ACC112 (cell line): ENCODE measurements around the gene FCER2.
A peak's percentile ranks its signal among the peaks of the same experiment; 100 is the strongest.

ENCODE experiments used
- H2AFZ ChIP-seq: fragments of 200-600 bp; sonication (generic); one replicate; pipeline ENCODE4 v1.6.0; 2017; ENCODE audit warnings: antibody characterized with exemption, low read length; ENCODE audit not compliant: unreplicated experiment
- H3K27ac ChIP-seq: fragments of 200-600 bp; sonication (generic); 2 replicates; pipeline ENCODE4 v1.5.1; 2014; ENCODE audit warnings: low read depth, mild to moderate bottlenecking, antibody characterized with exemption, low read length, moderate library complexity
- H3K27me3 ChIP-seq: fragments of 200-600 bp; sonication (generic); 2 replicates; pipeline ENCODE4 v1.6.1; 2014; ENCODE audit warnings: mild to moderate bottlenecking, antibody characterized with exemption, low read length, moderate library complexity, mixed read lengths; ENCODE audit not compliant: insufficient read depth
- H3K36me3 ChIP-seq: fragments of 200-600 bp; sonication (generic); 2 replicates; pipeline ENCODE4 v1.6.1; 2016; ENCODE audit warnings: mild to moderate bottlenecking, antibody characterized with exemption, low read length, moderate library complexity, mixed read lengths; ENCODE audit not compliant: insufficient read depth
- H3K4me1 ChIP-seq: fragments of 200-600 bp; sonication (generic); one replicate; pipeline ENCODE4 v1.6.1; 2016; ENCODE audit warnings: low read length, mixed read lengths; ENCODE audit not compliant: insufficient read depth, unreplicated experiment, control insufficient read depth
- H3K4me3 ChIP-seq: fragments of 200-600 bp; sonication (generic); 2 replicates; pipeline ENCODE4 v1.5.1; 2014; ENCODE audit warnings: mild to moderate bottlenecking, low read depth, low read length
- H3K79me2 ChIP-seq: fragments of 200-600 bp; sonication (generic); one replicate; pipeline ENCODE4 v1.6.0; 2016; ENCODE audit warnings: low read length; ENCODE audit not compliant: control insufficient read depth, unreplicated experiment, insufficient read depth

Gene FCER2

DNA sequence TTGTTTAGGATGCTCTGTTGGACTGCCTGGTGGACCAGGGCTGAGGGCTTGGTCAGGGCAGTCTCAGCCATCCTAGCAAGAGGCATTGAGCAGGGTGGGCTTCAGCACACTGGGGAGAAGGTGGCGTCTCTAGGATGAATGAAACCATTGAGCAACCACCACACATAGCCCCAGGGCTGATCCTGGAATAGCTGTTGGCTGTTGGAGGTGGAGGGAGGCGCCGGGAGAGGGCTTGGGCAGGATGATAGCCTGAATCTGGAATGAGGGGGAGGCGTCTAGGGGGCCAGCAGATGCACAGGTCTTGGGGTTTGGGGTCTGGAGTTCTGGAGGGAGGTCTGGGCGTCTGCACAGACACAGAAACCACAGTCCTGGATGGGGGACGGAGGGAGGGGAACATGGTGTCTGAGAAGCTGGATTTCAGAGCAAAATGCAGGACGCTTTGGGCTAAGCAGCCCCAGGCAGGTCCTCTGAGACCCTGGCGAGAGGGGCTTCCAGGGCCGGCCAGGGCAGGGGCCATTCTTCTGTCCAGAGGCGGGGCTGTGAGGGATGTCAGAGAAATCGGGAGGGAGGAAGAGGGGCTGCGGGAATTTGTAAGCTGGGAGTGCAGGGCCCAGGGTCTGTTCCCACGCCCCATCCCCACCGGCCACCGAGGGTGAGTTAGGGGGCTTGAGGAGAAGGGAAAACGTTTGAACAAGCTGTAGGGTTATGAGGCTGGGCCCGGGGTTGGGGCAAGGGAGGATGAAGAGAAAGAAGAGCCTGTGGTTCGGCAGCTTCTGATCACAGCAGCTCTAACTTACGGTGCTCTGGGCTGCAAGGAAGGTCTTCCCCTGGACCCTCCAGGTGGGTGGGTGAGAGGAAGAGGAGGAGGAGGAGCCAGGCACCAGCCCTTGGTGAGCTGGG lies 16.1 kb downstream of the FCER2 start:
- no peak overlapping the region for H3K4me3 ChIP-seq
- H3K79me2 ChIP-seq = peaks cover 9% of the 10 kb centered on the region
- no peaks in the 10 kb centered on the region for H3K4me1 ChIP-seq
- H2AFZ ChIP-seq = no peak overlapping the region
- H3K36me3 ChIP-seq = no peaks in the 10 kb centered on the region
- H3K27me3 ChIP-seq = no peaks in the 10 kb centered on the region
- no peak overlapping the region for H3K27ac ChIP-seq

DNA sequence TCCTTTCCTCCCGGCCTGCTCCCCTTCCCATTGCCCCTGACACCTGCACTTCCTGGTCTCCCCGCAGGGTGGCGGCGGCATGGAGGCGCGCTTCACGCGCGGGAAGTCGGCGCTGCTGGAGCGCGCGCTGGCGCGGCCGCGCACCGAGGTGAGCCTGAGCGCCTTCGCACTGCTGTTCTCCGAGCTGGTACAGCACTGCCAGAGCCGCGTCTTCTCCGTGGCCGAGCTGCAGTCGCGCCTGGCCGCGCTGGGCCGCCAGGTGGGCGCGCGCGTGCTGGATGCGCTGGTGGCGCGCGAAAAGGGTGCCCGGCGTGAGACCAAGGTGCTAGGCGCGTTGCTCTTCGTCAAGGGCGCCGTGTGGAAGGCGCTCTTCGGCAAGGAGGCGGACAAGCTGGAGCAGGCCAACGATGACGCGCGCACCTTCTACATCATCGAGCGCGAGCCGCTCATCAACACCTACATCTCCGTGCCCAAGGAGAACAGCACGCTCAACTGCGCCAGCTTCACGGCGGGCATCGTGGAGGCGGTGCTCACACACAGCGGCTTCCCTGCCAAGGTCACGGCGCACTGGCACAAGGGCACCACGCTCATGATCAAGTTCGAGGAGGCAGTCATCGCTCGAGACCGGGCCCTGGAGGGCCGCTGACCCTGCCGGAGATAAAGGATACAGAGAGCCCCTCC lies 19.6 kb downstream of the FCER2 start:
- Histone ChIP-seq H3K4me3 (peak overlapping the region; percentile 96), H3K4me1 (no peaks in the 10 kb centered on the region), H3K27ac (no peak overlapping the region), H2AFZ (no peak overlapping the region), H3K79me2 (peaks cover 10% of the 10 kb centered on the region), H3K36me3 (no peaks in the 10 kb centered on the region), H3K27me3 (no peaks in the 10 kb centered on the region)

DNA sequence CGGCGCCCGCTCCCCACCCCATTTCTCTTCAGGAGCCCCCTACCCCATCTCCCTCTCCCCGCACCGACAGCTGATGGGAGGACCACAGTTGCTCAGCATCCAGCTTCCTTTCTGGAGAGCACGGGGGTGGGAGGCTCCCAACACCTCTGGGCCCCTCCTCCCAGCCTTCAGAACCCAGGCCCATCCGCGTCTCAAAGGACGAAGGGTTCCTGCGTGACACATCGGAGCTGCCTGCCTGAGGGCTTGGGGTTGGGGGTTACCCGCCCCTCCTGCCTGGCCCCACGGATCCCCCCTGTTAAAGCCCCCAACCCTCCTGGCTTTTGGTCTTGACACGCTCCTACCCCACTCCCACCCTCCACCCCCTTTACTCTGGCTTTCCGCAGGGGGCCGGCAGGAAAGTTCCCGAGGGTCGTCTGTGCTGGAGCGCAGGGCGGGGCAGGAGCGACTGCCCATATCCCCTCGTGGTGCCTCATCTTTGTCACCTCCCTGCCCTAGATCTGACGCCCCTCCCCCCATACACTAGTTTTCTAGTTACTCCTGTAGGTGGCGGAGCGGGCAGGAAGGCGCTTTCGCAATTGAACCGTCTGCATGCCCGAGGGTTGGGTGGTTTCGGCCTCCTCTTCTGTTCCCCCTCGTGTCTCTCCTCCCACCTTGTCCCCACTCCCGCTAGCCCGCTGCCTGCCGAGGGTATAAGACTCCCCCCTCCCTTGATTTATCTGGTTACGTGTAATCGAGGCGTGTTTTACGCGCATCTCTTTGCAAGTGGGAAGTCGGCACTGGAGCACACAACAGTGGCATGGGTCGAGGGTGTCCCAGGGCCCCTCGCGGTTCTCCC lies 20.4 kb downstream of the FCER2 start:
- Histone ChIP-seq H3K36me3 (no peaks in the 10 kb centered on the region), H3K4me3 (peak overlapping the region; percentile 96), H3K27ac (no peak overlapping the region), H3K27me3 (0 out of 2 replicates have a peak, but pooled peaks cover 4% of the 10 kb centered on the region), H3K4me1 (no peaks in the 10 kb centered on the region), H3K79me2 (peaks cover 10% of the 10 kb centered on the region), H2AFZ (peak overlapping the region; percentile 62)

DNA sequence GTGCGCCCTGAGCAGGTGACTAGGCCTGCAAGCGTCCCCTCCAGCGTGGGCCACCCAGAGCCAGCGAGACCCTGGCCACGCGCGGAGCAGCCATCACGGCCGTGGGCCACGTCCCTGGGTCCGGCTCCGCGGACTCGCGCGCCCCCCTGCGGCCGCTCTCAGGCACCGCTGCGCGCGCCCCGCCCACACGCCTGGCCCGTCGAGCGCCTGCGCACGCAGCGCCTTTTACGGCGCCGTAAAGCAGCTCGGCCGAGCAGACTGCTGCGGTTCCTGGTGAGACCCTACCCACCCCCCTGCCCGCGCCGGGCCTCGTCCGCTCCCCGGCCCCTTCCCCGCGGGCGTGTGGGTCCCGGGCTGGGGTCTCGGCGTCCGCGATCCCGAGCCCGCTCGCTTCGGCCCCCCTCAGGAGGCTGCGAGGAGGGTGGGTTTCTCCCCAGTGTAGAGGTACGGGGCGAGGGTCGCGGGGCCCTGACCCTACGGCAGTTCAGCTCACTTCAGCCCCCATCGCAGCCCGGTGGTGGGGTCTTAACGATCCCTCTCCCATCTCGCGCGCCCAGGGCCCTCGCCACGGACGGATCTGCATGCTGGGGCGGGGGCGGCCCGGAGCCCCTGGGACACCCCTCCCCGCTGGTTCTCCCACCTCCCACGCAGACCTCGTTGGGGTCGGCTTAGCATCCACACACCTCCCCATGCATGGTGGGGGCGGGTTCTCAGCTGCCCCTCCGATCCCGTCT lies 21.2 kb downstream of the FCER2 start, which contains the start of gene TRAPPC5:
Gene TRAPPC5 (plus strand): TSS at position 228 of the 734 bp plus-strand sequence. CDS start 1,421 bp downstream, outside the sequence.
- H2AFZ ChIP-seq = peak within 1 kb of the TSS; percentile 73

DNA sequence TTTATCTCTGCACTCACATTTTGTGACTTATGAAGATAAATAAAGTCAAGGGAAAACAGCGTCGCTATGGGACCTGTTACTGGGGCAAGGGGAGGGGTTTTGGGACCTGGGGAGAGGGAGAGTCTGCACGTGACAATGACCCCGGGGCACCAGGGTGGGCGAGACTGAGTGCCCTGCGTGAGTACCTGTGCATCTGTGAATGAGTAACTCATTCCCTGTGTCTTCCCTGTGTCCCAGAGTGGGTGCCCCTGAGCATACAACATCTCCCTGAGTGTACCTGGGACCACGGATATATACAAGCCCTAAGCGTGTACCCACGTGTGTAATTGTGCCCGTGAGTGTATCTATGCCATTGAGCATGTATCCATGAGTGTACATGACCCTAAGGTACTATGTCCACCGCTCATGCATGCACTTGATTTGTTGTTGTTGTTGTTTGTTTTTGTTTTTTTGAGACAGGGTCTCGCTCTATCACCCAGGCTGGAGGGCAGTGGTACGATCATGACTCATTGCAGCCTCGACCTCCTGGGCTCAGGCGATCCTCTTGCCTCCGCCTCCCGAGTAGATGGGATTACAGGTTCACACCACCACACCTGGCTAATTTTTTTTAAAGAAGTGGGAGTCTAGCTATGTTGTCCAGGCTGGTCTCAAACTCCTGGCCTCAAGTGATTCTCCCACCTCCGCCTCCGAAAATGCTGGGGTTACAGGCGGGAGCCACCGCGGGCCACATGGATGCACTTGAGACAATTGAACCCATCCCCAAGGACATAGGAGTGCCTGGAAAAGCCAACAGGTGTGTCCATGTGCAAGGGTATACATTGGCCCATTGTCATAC lies 21.9 kb downstream of the FCER2 start:
- Histone ChIP-seq H3K4me3 (peak overlapping the region; percentile 96), H2AFZ (peak overlapping the region; percentile 73), H3K27ac (no peak overlapping the region), H3K4me1 (no peaks in the 10 kb centered on the region), H3K79me2 (peaks cover 10% of the 10 kb centered on the region), H3K27me3 (0 out of 2 replicates have a peak, but pooled peaks cover 8% of the 10 kb centered on the region), H3K36me3 (no peaks in the 10 kb centered on the region)

More for the DNA sequence above, 21.2 kb downstream of the FCER2 start, which contains the start of gene TRAPPC5:
- Histone ChIP-seq H3K79me2 (peaks cover 10% of the 10 kb centered on the region), H3K4me3 (peak within 1 kb of the TSS; percentile 96), H3K27me3 (0 out of 2 replicates have a peak, but pooled peaks cover 8% of the 10 kb centered on the region), H3K36me3 (no peaks in the 10 kb centered on the region), H3K4me1 (no peaks in the 10 kb centered on the region), H3K27ac (no peak within 1 kb of the TSS)

DNA sequence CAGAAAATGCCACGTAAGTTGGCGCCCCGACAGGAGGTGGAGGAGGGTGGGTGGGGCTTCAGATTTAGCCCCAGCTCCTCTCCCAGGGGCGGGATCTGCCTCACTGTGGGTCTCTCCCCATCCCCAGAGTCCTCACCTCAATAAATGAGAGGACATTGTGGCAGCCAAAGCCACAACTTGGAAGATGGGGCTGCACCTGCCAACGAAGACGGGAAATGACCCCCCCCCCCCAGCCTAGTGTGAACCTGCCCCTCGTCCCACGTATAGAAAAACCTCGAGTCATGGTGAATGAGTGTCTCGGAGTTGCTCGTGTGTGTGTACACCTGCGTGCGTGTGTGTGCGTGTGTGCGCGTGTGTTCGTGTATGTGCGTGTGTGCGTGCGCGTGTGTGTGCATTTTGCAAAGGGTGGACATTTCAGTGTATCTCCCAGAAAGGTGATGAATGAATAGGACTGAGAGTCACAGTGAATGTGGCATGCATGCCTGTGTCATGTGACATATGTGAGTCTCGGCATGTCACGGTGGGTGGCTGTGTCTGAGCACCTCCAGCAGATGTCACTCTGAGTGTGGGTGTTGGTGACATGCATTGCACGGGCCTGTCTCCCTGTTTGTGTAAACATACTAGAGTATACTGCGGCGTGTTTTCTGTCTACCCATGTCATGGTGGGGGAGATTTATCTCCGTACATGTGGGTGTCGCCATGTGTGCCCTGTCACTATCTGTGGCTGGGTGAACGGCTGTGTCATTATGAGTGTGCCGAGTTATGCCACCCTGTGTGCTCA lies 22.8 kb downstream of the FCER2 start:
- Histone ChIP-seq H2AFZ (no peak overlapping the region), H3K27me3 (0 out of 2 replicates have a peak, but pooled peaks cover 8% of the 10 kb centered on the region), H3K4me1 (no peaks in the 10 kb centered on the region), H3K27ac (no peak overlapping the region), H3K79me2 (peaks cover 10% of the 10 kb centered on the region), H3K4me3 (no peak overlapping the region), H3K36me3 (no peaks in the 10 kb centered on the region)

DNA sequence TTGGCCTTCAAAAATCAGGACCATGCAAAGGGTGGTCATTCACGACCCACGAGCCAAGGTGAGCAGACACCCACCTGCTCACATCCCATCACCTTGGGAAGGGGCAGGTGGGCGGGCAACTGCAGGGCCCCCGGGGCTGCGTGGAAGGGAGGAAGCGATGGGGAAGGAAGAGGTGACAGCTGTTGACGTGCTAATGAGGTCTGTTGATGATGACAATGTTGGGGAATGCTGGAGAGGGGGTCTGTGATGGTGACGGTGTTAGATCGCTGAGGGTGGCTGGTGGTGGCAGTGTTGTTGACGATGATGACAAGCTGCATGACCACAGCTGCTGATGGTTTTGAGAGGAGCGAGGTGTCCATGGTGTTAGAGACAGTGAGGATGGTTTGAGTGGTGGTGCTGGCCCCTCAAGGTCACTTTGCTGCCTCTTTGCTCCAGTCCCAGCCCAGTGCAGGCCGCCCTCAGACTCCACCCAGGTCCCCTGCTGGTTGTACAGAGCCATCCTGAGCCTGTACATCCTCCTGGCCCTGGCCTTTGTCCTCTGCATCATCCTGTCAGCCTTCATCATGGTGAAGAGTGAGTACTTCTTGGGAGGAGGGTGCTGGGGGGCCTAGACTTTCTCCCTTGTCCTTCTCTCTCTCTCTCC lies 24.1 kb downstream of the FCER2 start:
- no peak overlapping the region for H3K4me3 ChIP-seq
- H2AFZ ChIP-seq = no peak overlapping the region
- no peaks in the 10 kb centered on the region for H3K36me3 ChIP-seq
- no peak overlapping the region for H3K27ac ChIP-seq
- no peaks in the 10 kb centered on the region for H3K4me1 ChIP-seq
- H3K27me3 ChIP-seq = 0 out of 2 replicates have a peak, but pooled peaks cover 8% of the 10 kb centered on the region
- peaks cover 10% of the 10 kb centered on the region for H3K79me2 ChIP-seq

DNA sequence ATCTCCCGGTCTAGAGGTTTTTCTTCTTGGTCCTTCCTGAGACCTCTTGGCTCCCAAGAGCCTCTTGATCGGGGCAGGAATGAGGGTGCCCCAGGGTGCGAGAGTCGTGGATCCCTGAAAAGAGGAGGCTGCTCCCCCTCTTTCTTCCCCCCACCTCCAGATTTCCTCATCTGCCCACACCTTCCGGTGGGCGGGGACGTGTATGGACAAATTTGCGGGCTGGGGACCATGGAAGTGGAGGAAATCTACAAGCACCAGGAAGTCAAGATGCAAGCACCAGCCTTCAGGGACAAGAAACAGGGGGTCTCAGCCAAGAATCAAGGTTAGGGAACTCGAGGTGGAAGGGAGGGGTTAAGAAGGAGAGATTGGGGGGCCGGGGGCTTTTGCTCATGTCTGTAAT lies 25.1 kb downstream of the FCER2 start, which contains the start of gene MCEMP1:
Gene MCEMP1 (plus strand): TSS at position 237 of the 400 bp plus-strand sequence. CDS start 31 bp downstream, at position 268.
- Histone ChIP-seq H3K27ac (no peak within 1 kb of the TSS), H3K27me3 (peaks cover 11% of the 10 kb centered on the region; the same call in 1 of the 2 replicates), H3K4me3 (no peak within 1 kb of the TSS)

More for the DNA sequence above, 25.1 kb downstream of the FCER2 start, which contains the start of gene MCEMP1:
- Histone ChIP-seq H3K36me3 (no peaks in the 10 kb centered on the region), H2AFZ (no peak within 1 kb of the TSS), H3K4me1 (no peaks in the 10 kb centered on the region), H3K79me2 (peaks cover 5% of the 10 kb centered on the region)
